Measurements from ENCODE around the gene C1QL2.

Gene C1QL2

DNA sequence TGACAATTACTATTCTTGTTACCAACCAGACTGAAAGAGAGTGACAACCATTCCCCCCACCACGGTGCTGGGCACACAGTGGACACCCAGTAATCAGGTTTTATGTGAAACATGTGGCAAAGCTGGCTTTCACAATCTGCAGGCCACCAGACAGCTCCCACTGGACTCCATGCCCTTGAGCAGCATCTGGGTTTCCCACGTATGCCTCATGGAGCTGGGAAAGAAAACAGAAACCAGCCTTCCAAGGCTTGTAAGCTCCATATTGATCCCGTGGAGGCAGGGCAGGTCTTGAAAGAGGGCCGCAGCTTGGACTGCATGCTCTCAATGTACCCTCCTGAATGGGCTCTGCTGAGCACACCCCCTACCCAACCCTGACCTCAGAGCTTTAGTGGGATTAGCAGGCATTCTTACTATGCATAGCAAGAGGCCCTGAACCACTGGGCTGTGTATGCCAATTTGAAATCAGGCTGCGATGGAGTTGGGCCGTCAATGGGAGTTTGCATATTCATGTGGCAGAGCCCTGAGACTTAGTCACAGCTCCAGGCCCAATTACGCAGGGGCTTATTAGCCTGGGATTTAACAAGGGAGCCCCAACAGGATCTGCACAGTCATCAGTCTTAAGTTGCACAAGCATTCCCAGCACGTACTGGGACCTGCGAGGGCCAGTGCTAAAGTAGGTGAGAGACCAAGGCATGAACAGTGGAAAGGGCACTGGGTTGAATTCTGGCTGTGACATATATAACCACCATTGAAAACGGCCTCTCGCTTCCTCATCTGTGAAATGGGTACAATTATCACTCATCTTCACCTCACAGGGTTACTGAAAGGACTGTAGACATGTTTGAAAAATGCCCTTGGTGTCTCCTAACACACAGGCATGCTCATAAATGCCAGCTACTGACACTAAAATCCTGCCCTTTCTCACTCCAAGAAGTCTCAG is 10.5 kb downstream of the C1QL2 start:
- DNase-seq (ENCODE audit: extremely low read depth, low read depth) = no peak
- TF ChIP-seq CTCF (IDR thresholded peaks at IDR 0.05; ENCODE audit: low read depth, low read length, missing control alignments) = no peak

DNA sequence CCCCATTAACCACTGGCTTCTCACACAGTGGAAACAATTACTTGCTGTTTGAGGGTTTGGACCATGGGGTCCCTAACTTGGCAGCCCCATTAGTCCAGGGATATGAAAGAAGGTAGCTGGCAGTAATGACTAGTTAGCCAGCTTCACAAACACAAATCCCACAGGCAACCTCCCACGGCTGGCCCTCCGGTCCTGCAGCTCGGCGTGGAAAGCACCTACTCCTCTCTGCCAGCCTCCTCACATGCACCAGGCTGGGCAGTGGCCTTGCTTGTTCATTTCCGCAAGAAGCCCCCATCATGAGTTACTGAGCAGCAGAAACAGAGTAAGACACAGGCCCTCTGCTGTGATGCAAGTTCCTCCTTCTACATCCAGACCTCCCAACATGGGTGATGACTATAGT is 13.7 kb downstream of the C1QL2 start:
- H3K4me3 ChIP-seq (replicated peaks; ENCODE audit: low read depth, low read length) = no peak overlapping the region
- no peak for TF ChIP-seq CTCF (IDR thresholded peaks at IDR 0.05; ENCODE audit: low read depth, low read length, missing control alignments)
- DNase-seq (ENCODE audit: extremely low read depth, low read depth) = no peak

More for the DNA sequence above, 10.5 kb downstream of the C1QL2 start:
- no peak overlapping the region for H3K4me3 ChIP-seq (replicated peaks; ENCODE audit: low read depth, low read length)

GRCh38 chr2:119142824-119143223 is 15.7 kb downstream of the C1QL2 start:
- no peak for TF ChIP-seq CTCF (IDR thresholded peaks at IDR 0.05; ENCODE audit: low read depth, low read length, missing control alignments)
- no peak for DNase-seq (ENCODE audit: extremely low read depth, low read depth)
- H3K4me3 ChIP-seq (replicated peaks; ENCODE audit: low read depth, low read length) = no peak overlapping the region

DNA sequence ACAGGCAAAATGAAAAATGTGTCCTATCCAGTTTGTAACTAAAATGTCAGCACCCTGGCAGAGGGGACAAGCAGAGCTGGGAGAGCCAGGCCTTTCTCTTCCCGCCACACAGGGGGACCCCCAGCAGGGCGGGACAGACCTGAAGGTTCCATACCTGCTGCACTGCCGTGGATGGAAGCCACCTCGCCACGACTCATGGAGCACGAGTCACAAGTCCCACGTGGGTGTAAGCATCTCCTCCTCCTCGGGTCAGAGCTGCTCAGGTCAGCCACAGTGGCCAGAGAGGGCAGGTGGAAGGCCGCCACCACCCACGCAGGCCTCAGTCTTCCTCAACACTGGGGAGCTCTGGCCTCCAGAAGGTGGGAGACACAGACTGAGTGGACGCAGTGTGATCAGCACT is 21.0 kb downstream of the C1QL2 start:
- TF ChIP-seq CTCF (IDR thresholded peaks at IDR 0.05; ENCODE audit: low read depth, low read length, missing control alignments) = no peak
- no peak for DNase-seq (ENCODE audit: extremely low read depth, low read depth)
- no peak overlapping the region for H3K4me3 ChIP-seq (replicated peaks; ENCODE audit: low read depth, low read length)

DNA sequence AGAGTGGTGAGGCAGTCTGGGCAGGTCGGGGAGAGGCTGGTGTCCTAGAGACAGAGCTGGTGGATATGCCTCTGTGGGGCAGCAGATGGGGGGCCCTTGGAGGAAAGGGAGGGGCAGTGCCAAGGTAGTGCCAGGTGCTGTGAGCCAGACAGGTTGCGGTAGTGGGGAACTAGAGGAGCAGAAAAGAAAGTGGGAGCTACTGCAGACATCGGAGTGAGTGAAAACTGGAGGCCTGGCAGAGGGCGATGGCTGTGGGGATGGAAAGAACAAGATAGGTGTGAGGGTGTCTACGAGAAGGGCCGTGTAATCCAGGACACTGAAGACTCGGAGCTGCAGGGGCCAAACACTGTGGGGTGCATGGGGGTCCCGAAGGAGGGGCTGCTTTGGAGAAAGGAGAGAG is 21.7 kb downstream of the C1QL2 start:
- TF ChIP-seq CTCF (IDR thresholded peaks at IDR 0.05; ENCODE audit: low read depth, low read length, missing control alignments) = no peak
- DNase-seq (ENCODE audit: extremely low read depth, low read depth) = no peak
- H3K4me3 ChIP-seq (replicated peaks; ENCODE audit: low read depth, low read length) = no peak overlapping the region

- TF ChIP-seq CTCF (IDR thresholded peaks at IDR 0.05; ENCODE audit: low read depth, low read length, missing control alignments) = no peak
- DNase-seq (ENCODE audit: extremely low read depth, low read depth) = no peak
- no peak overlapping the region for H3K4me3 ChIP-seq (replicated peaks; ENCODE audit: low read depth, low read length)
Measured at GRCh38 chr2:119136093-119136492, 22.5 kb downstream of the C1QL2 start.
